Liver (tissue), 9 donors: ENCODE results near the gene CLRN3. TPM values are rescaled to one million over a fixed set of nuclear protein-coding genes. Genes with fewer than 3 reads are reported as not detected.

Experiments
- DNase-seq: peaks from one replicate; pipeline ENCODE4 v3.0.0-alpha.2; 2017; ENCODE audit warnings: low spot score
- H3K27ac ChIP-seq, 2 donors: one replicate each; pipeline ENCODE4 v1.7.0; 2013; ENCODE audit warnings: inconsistent platforms in 2 of 2, low read length in 2 of 2, control low read depth in 1 of 2, low read depth in 1 of 2, mild to moderate bottlenecking in 1 of 2
- H3K27me3 ChIP-seq, 4 donors: one replicate each; pipeline versions ENCODE4 v1.6.1 to v1.7.0; 2013; ENCODE audit warnings: low read length in 3 of 4, inconsistent platforms in 1 of 4, mild to moderate bottlenecking in 1 of 4, moderate library complexity in 1 of 4; ENCODE audit not compliant: control insufficient read depth in 4 of 4, insufficient read depth in 4 of 4
- H3K36me3 ChIP-seq, 4 donors: one replicate each; pipeline versions ENCODE4 v1.6.1 to v1.7.0; 2013; ENCODE audit warnings: low read length in 3 of 4, mild to moderate bottlenecking in 3 of 4, low read depth in 1 of 4, moderate library complexity in 1 of 4; ENCODE audit not compliant: control insufficient read depth in 4 of 4, insufficient read depth in 3 of 4
- H3K4me1 ChIP-seq, 4 donors: one replicate each; pipeline versions ENCODE4 v1.6.1 to v1.7.0; 2013; ENCODE audit warnings: low read length in 3 of 4, mild to moderate bottlenecking in 3 of 4, moderate library complexity in 1 of 4; ENCODE audit not compliant: control insufficient read depth in 4 of 4, insufficient read depth in 4 of 4
- H3K4me3 ChIP-seq, 3 donors: one replicate each; pipeline versions ENCODE4 v1.6.1 to v1.7.0; 2013; ENCODE audit warnings: low read length in 3 of 3, control low read depth in 1 of 3, low read depth in 1 of 3, mild to moderate bottlenecking in 1 of 3
- H3K9ac ChIP-seq, 2 donors: one replicate each; pipeline ENCODE4 v1.7.0; 2013; ENCODE audit warnings: low read length in 2 of 2, mild to moderate bottlenecking in 2 of 2, moderate library complexity in 2 of 2, control low read depth in 1 of 2, low read depth in 1 of 2
- H3K9me3 ChIP-seq, 4 donors: one replicate each; pipeline versions ENCODE4 v1.6.1 to v1.7.0; 2013; ENCODE audit warnings: low read length in 3 of 4; ENCODE audit not compliant: control insufficient read depth in 4 of 4
- CTCF ChIP-seq: fragments of 150-350 bp; IDR thresholded peaks from 2 replicates; pipeline ENCODE4 v1.5.1; 2017; ENCODE audit warnings: improper control_type of control experiment, low read depth, low read length; ENCODE audit not compliant: missing input control
- EGR1 ChIP-seq, 2 donors: IDR thresholded peaks; 2 replicates each; pipeline ENCODE4 v1.6.1; 2016 to 2018; ENCODE audit warnings: antibody characterized with exemption in 2 of 2, low read depth in 2 of 2
- FOXA2 ChIP-seq: IDR thresholded peaks from 2 replicates; pipeline ENCODE4 v1.6.1; 2016; ENCODE audit warnings: antibody characterized with exemption
- HNF4A ChIP-seq, 2 donors: conservative IDR thresholded peaks; 2 replicates each; pipeline ENCODE4 v1.6.1; 2016; ENCODE audit warnings: antibody characterized with exemption in 2 of 2, mild to moderate bottlenecking in 2 of 2
- HNF4G ChIP-seq: IDR thresholded peaks from 2 replicates; pipeline ENCODE4 v1.6.1; 2016; ENCODE audit warnings: antibody characterized with exemption
- JUND ChIP-seq, 2 donors: IDR thresholded peaks; 2 replicates each; pipeline ENCODE4 v1.6.1; 2016; ENCODE audit warnings: antibody characterized with exemption in 2 of 2
- NR2F2 ChIP-seq: IDR thresholded peaks from 2 replicates; pipeline ENCODE4 v1.6.1; 2016; ENCODE audit warnings: antibody characterized with exemption
- RXRA ChIP-seq, 2 donors: IDR thresholded peaks; 2 replicates each; pipeline ENCODE4 v1.6.1; 2017 to 2018; ENCODE audit warnings: antibody characterized with exemption in 2 of 2, mild to moderate bottlenecking in 1 of 2
- SP1 ChIP-seq: IDR thresholded peaks from 2 replicates; pipeline ENCODE4 v1.6.1; 2018; ENCODE audit warnings: antibody characterized with exemption, mild to moderate bottlenecking
- WGBS: extraction: QIAGEN DNeasy Blood & Tissue Kit; methylation state at CpG from one replicate; pipeline ENCODE4 v1.1.7; 2013; 5-methylcytosine and 5-hydroxymethylcytosine counted together
- polyA plus RNA-seq, 2 donors: library from polyadenylated mRNA; stranded (reverse) in 1 of 2; unstranded in 1 of 2; fragments of 200-250 nt in 1 of 2; fragments of >200 nt in 1 of 2; fragmentation: Nextera tagmentation in 1 of 2; extraction: Ambion mirVana in 1 of 2; gene quantifications; one replicate each; pipeline versions ENCODE4 v1.2.1 to v1.2.3, GENCODE V29; 2013 to 2015
- total RNA-seq, 2 donors: library from RNA; depleted of rRNA; stranded (reverse); fragments of >200 nt; gene quantifications; one replicate each; pipeline ENCODE4 v1.2.3, GENCODE V29; 2014
- TF ChIP-seq, protein P1 (sequence below): IDR thresholded peaks from 2 replicates; pipeline ENCODE4 v1.6.1; 2016; ENCODE audit warnings: antibody characterized with exemption
- TF ChIP-seq, protein P2 (sequence below): IDR thresholded peaks from 2 replicates; pipeline ENCODE4 v1.6.1; 2016; ENCODE audit warnings: antibody characterized with exemption
- TF ChIP-seq, protein P3 (sequence below): IDR thresholded peaks from 2 replicates; pipeline ENCODE4 v1.6.1; 2016; ENCODE audit warnings: antibody characterized with exemption, mild to moderate bottlenecking
- donor health status: healthy.
- donor health status: healthy.
- donor health status: healthy.
- donor health status: healthy.
- donor health status: healthy.

Gene CLRN3
- total and polyA plus RNA-seq, 4 donors: 0.33 to 16.9 (median 6.9) TPM

DNA sequence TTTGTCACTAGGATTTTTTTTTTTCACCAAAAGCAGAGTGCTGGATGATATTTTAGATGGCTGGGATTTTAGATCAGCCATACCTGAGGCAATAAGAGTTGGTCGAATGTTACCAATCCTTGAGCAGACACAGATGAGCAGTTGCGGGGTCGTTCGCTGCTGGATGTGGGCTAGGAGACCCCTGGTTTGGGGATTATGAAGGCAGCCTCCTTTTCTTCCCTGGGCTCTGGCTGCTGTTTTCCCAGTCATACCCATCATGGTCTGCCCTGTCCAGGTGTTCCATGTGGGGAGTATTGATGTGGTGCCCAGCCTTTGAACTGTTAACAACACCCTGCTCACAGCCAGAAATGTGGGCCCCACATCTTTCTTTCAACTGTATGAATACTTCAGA is 19.1 kb upstream of the CLRN3 start (continued):
- TF ChIP-seq, protein P1, sequence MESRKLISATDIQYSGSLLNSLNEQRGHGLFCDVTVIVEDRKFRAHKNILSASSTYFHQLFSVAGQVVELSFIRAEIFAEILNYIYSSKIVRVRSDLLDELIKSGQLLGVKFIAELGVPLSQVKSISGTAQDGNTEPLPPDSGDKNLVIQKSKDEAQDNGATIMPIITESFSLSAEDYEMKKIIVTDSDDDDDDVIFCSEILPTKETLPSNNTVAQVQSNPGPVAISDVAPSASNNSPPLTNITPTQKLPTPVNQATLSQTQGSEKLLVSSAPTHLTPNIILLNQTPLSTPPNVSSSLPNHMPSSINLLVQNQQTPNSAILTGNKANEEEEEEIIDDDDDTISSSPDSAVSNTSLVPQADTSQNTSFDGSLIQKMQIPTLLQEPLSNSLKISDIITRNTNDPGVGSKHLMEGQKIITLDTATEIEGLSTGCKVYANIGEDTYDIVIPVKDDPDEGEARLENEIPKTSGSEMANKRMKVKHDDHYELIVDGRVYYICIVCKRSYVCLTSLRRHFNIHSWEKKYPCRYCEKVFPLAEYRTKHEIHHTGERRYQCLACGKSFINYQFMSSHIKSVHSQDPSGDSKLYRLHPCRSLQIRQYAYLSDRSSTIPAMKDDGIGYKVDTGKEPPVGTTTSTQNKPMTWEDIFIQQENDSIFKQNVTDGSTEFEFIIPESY: no peak
- TF ChIP-seq RXRA (IDR thresholded peaks at IDR 0.05) (no peak), HNF4A (conservative IDR thresholded peaks at IDR 0.05) (no peak), EGR1 (IDR thresholded peaks at IDR 0.05; ENCODE audit: low read depth in 2 of 2) (no peak), JUND (IDR thresholded peaks at IDR 0.05) (no peak), SP1 (no peak), FOXA2 (no peak)

DNA sequence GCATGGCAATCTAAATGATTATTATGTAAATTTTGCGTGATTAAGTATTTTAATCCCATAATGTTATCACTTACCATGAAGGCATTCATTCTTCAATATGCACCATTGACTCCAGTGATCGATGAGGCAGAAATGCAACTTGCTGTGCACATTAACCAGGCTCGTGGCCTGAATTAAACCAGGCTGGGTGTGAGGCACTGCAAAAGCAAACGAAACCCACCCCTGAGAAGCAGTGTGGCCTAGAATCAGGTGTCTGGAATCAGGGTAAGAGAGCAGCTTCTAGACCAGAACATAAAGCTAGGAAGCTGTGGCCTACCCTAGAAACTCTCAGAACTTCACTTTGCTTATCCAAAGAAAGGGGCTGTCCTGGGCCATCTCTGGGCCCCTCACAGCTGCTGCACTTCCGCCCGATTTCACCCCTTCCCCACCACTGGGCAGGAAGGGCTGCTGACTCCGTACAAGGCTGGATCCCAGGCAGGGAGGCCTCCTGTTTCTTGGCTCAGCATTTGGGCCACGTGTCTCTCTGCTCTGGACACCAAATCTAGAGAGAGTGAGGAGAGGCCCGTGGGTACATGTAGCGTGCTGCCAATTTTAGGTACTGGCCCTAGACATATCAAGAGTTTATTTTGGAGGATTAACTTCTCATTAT is 18.6 kb upstream of the CLRN3 start:
- no peaks in the 10 kb centered on the region for H3K36me3 ChIP-seq
- no peak for TF ChIP-seq FOXA2
- TF ChIP-seq, protein P1: no peak
- no peak for TF ChIP-seq HNF4G
- TF ChIP-seq EGR1 (IDR thresholded peaks at IDR 0.05; ENCODE audit: low read depth in 2 of 2): no peak
- no peak for TF ChIP-seq RXRA (IDR thresholded peaks at IDR 0.05)
- TF ChIP-seq, protein P2, sequence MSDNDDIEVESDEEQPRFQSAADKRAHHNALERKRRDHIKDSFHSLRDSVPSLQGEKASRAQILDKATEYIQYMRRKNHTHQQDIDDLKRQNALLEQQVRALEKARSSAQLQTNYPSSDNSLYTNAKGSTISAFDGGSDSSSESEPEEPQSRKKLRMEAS: no peak
- TF ChIP-seq, protein P3, sequence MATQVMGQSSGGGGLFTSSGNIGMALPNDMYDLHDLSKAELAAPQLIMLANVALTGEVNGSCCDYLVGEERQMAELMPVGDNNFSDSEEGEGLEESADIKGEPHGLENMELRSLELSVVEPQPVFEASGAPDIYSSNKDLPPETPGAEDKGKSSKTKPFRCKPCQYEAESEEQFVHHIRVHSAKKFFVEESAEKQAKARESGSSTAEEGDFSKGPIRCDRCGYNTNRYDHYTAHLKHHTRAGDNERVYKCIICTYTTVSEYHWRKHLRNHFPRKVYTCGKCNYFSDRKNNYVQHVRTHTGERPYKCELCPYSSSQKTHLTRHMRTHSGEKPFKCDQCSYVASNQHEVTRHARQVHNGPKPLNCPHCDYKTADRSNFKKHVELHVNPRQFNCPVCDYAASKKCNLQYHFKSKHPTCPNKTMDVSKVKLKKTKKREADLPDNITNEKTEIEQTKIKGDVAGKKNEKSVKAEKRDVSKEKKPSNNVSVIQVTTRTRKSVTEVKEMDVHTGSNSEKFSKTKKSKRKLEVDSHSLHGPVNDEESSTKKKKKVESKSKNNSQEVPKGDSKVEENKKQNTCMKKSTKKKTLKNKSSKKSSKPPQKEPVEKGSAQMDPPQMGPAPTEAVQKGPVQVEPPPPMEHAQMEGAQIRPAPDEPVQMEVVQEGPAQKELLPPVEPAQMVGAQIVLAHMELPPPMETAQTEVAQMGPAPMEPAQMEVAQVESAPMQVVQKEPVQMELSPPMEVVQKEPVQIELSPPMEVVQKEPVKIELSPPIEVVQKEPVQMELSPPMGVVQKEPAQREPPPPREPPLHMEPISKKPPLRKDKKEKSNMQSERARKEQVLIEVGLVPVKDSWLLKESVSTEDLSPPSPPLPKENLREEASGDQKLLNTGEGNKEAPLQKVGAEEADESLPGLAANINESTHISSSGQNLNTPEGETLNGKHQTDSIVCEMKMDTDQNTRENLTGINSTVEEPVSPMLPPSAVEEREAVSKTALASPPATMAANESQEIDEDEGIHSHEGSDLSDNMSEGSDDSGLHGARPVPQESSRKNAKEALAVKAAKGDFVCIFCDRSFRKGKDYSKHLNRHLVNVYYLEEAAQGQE: no peak
- TF ChIP-seq HNF4A (conservative IDR thresholded peaks at IDR 0.05): no peak
- no peak for TF ChIP-seq CTCF
- TF ChIP-seq NR2F2: no peak
- 75% methylated on average over 10 of the region's 10 CpGs for WGBS
- H3K9ac ChIP-seq: no peak overlapping the region
- H3K4me1 ChIP-seq: peaks cover 2 to 18% (median 9%) of the 10 kb centered on the region in 4 donors
- H3K9me3 ChIP-seq: no peaks in the 10 kb centered on the region
- DNase-seq: no peak
- H3K27ac ChIP-seq: no peak overlapping the region
- peaks cover 0 to 2% (median 0%) of the 10 kb centered on the region in 4 donors for H3K27me3 ChIP-seq
- no peak overlapping the region for H3K4me3 ChIP-seq
